ENCODE measurements around the gene PARD3.

Gene PARD3

GRCh38 chr10:34166823-34167222, 648.3 kb downstream of the PARD3 start:
- DNase-seq, result no peak

- DNase-seq, result no peak
These were observed 648.7 kb downstream of the PARD3 start for GRCh38 chr10:34166354-34166753.

GRCh38 chr10:34164029-34164428, 651.1 kb downstream of the PARD3 start:
- no peak for DNase-seq

DNA sequence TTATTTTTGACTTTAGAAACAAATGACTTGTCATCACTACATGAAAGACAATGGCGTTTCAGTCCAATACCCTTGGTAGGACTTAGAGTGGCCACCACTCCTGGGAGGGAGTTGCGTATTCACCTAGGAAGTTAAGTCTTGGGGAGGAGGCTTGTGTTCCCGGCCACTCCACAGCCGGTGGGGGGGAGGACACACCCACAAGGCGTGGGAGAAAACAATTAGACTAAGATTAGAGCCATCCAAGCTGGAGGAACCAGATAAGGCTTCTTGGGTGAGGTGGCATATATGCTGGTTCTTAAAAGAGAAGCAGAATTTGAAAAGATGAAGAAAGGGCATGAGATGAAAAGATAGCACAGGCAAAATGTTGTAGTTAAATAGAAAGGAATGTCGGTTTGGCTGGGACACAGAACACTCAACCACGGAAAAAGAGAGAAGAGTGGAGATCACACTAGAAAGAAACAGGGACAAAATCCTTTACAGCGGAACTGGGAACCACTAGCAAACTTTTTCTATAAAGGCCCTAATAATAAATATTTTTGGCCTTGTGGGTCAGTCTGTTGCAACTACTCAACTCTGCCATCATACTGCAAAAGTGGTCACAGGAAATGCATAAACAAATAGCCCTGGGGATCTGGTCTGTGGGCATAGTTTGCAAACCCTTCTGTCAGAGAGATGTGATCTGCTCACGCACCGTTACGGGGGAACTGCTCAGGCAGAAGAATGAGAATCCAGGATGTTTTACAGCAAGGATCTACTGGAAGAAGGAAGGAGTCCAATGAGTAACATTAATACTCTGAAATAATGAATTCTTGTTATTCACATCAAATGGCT, 651.8 kb downstream of the PARD3 start:
- DNase-seq, result no peak

GRCh38 chr10:34161777-34162370, 653.2 kb downstream of the PARD3 start:
- no peak for DNase-seq

DNA sequence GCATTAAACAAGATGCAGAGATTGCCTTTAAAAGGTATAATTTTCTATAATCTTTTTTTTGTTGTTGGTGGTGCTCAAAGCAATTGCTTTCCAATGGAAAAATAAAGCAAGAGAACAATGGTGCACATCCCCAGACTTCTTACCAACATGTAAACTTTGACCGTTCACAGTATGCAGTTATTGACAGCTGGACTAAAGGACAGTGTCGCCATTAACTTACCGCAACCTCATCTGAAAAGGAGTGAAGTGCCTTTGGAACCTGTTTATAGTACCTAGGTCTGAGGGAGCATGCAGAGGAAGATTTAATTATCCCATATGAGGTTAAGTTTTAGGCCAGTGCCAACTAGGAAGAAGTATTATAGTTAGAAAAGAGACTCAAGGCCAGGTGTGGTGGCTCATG, 654.5 kb downstream of the PARD3 start:
- peak; percentile 90 for DNase-seq

DNA sequence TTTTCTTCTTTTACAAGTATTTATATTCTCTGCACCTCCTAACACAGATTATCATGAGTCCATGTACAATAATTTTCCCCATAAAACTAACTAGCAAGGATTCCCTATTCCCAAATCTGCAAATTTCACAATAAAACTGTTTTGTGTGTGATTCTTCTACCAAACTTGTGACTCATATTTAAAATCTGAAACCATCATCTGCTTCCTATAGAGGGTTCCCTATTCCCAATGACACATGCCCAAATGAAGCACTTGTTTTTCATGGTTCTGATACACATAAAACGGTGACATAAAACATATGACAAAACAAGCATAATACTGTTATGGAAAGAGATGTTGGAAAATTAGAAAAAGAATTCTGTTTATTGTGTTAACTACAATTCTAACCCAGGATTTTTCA, 657.6 kb downstream of the PARD3 start:
- no peak for DNase-seq

- DNase-seq, result no peak
These were observed 658.2 kb downstream of the PARD3 start for GRCh38 chr10:34156781-34157425.

GRCh38 chr10:34155812-34156211, 659.3 kb downstream of the PARD3 start:
- no peak for DNase-seq

DNA sequence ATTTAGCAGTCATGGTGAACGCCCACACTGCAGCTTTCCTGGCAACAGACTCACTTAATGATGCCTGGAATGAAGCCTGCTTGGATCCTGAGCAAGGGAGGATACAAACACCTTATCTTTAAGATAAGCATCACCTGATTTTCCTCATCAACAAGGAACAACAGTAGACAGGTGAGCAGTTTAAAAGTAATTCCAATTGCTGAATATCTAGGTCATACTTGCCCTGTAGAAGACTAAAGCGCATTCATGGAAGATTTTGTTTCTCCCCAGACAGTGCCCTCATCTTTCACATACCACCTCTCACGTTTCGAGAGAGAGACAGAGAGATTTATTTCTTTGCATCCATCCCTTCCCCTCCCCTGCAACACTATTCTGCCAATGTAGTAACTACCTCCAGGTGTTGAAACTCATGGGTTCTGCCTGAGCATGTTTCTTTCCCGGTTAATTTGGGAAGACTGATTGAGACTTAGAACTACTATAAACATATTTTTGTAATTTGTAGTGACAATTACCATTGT, 660.7 kb downstream of the PARD3 start:
- no peak for DNase-seq

- no peak for DNase-seq
These were observed 661.3 kb downstream of the PARD3 start for GRCh38 chr10:34153663-34154382.

GRCh38 chr10:34152434-34152833, 662.7 kb downstream of the PARD3 start:
- DNase-seq, result no peak

- no peak for DNase-seq
These were observed 663.2 kb downstream of the PARD3 start for GRCh38 chr10:34151931-34152330.

GRCh38 chr10:34151481-34151880, 663.6 kb downstream of the PARD3 start:
- DNase-seq, result no peak

DNA sequence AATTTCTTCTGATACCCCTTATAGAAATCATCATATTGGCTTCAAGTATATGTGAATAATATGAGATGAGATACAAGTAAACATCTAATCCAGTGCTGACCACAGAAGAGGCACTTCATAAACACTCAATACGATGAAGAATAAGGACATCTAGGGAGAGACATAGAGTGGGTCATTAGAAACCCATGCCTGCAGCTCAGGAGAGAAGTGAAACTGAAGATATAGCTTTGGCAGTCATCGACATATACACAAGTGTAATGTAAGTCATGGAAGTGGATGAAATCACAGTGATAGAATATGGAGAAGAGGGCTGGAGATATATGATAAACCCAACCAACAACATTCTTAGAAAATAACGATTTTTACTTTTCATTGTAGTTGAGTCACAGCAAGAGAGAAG, 665.0 kb downstream of the PARD3 start:
- no peak for DNase-seq

- no peak for DNase-seq
These were observed 666.8 kb downstream of the PARD3 start for GRCh38 chr10:34148305-34148657.

GRCh38 chr10:34147641-34148304, 667.3 kb downstream of the PARD3 start:
- no peak for DNase-seq

DNA sequence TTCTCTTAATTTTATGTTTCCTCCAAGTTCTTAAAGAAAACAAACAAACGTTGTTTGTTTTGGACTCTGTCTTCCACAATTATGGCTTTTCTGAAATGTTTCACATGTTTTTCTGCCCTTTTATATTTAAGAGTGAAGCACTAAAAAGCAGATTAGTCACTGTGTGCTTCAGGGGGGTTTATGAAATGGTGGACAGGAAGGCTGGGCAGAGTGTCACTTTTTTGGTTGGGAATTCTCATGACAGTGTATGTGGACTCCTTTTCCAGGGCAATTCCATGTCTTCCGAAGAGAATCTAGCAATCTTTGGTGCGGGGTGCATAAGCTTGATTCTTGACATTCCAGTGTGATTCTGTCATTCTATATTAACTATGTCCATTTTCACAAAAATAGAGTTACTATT, 669.4 kb downstream of the PARD3 start:
- no peak for DNase-seq

DNA sequence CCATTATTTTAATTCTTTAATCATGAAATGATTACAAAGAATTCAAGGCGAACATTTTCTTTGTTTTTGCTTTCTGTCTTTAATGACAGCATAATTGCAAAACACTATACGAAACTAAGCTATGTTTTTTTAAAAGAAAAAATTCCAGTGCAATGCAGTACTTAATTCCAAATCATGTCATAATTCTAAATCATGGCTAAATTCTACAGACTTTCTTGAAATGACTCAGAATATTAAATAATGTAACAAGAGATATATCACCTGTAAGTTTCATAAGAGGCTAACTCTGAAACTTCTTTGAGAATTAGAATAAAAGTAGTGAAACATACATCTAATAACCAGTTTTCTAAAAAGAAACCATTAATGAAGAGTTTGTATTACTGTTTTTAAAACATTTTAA, 671.6 kb downstream of the PARD3 start:
- no peak for DNase-seq

- DNase-seq, result no peak
These were observed 673.9 kb downstream of the PARD3 start for GRCh38 chr10:34141032-34141680.

GRCh38 chr10:34139559-34139958, 675.5 kb downstream of the PARD3 start:
- no peak for DNase-seq

GRCh38 chr10:34137955-34138354, 677.1 kb downstream of the PARD3 start:
- no peak for DNase-seq

Measured in NCI-H2227 treated with DMSO at 0.1 percent for 48 hours (cell line).